ENCODE data around the gene MUSTN1.

Gene MUSTN1

GRCh38 chr3:52795298-52795900 is 39.4 kb downstream of the MUSTN1 start:
- Histone ChIP-seq H3K4me2 (ENCODE audit: low read depth, low read length, poor library complexity, severe bottlenecking) (no peak overlapping the region), H3K36me3 (ENCODE audit: insufficient read depth, low read length) (no peaks in the 10 kb centered on the region), H4K20me1 (ENCODE audit: insufficient read depth, low read length, poor library complexity, severe bottlenecking) (no peaks in the 10 kb centered on the region), H3F3A (ENCODE audit: low read depth) (no peaks in the 10 kb centered on the region), H2AFZ (ENCODE audit: low read length) (no peak overlapping the region), H3K9me3 (ENCODE audit: insufficient read depth, low read depth, low read length) (no peaks in the 10 kb centered on the region), H3K9me2 (replicated peaks; ENCODE audit: low read depth, low read length) (no peaks in the 10 kb centered on the region), H3K79me2 (ENCODE audit: insufficient read depth, low read length) (no peaks in the 10 kb centered on the region), H3K4me3 (ENCODE audit: low read length, poor library complexity, severe bottlenecking) (no peak overlapping the region), H3K4me1 (ENCODE audit: insufficient read depth, low read length, poor library complexity, severe bottlenecking) (no peaks in the 10 kb centered on the region), H3K27me3 (ENCODE audit: insufficient read depth, low read length, poor library complexity, severe bottlenecking) (no peaks in the 10 kb centered on the region), H3K9ac (ENCODE audit: low read depth, low read length, poor library complexity, severe bottlenecking) (no peak overlapping the region)
- TF ChIP-seq EZH2phosphoT487 (IDR thresholded peaks at IDR 0.05; ENCODE audit: borderline replicate concordance) (no peak), CTCF (conservative IDR thresholded peaks at IDR 0.05; ENCODE audit: low read length) (no peak)

- no peak within 1 kb of the TSS for H3K4me3 ChIP-seq (ENCODE audit: low read length, poor library complexity, severe bottlenecking)
- TF ChIP-seq CTCF (conservative IDR thresholded peaks at IDR 0.05; ENCODE audit: low read length) (no peak), EZH2phosphoT487 (IDR thresholded peaks at IDR 0.05; ENCODE audit: borderline replicate concordance) (no peak)
- H3K4me1 ChIP-seq (ENCODE audit: insufficient read depth, low read length, poor library complexity, severe bottlenecking): no peaks in the 10 kb centered on the region
- no peak within 1 kb of the TSS for H3K4me2 ChIP-seq (ENCODE audit: low read depth, low read length, poor library complexity, severe bottlenecking)
- no peaks in the 10 kb centered on the region for H3K9me2 ChIP-seq (replicated peaks; ENCODE audit: low read depth, low read length)
- no peaks in the 10 kb centered on the region for H3K27me3 ChIP-seq (ENCODE audit: insufficient read depth, low read length, poor library complexity, severe bottlenecking)
- no peaks in the 10 kb centered on the region for H3F3A ChIP-seq (ENCODE audit: low read depth)
- H3K36me3 ChIP-seq (ENCODE audit: insufficient read depth, low read length): no peaks in the 10 kb centered on the region
- H3K9ac ChIP-seq (ENCODE audit: low read depth, low read length, poor library complexity, severe bottlenecking): no peak within 1 kb of the TSS
- H3K9me3 ChIP-seq (ENCODE audit: insufficient read depth, low read depth, low read length): no peaks in the 10 kb centered on the region
- no peaks in the 10 kb centered on the region for H3K79me2 ChIP-seq (ENCODE audit: insufficient read depth, low read length)
- no peak within 1 kb of the TSS for H2AFZ ChIP-seq (ENCODE audit: low read length)
- no peaks in the 10 kb centered on the region for H4K20me1 ChIP-seq (ENCODE audit: insufficient read depth, low read length, poor library complexity, severe bottlenecking)
Observed at GRCh38 chr3:52794612-52795099, 40.2 kb downstream of the MUSTN1 start, which contains the start of gene ITIH3. TSS of gene ITIH3 (plus strand) at chr3:52794796. CDS start at chr3:52794804, 8 bp downstream.

GRCh38 chr3:52793702-52794611 is 40.9 kb downstream of the MUSTN1 start:
- Histone ChIP-seq H3K9me3 (ENCODE audit: insufficient read depth, low read depth, low read length) (no peaks in the 10 kb centered on the region), H3K36me3 (ENCODE audit: insufficient read depth, low read length) (no peaks in the 10 kb centered on the region), H3K4me1 (ENCODE audit: insufficient read depth, low read length, poor library complexity, severe bottlenecking) (no peaks in the 10 kb centered on the region), H3K9ac (ENCODE audit: low read depth, low read length, poor library complexity, severe bottlenecking) (no peak overlapping the region), H4K20me1 (ENCODE audit: insufficient read depth, low read length, poor library complexity, severe bottlenecking) (no peaks in the 10 kb centered on the region), H3K27me3 (ENCODE audit: insufficient read depth, low read length, poor library complexity, severe bottlenecking) (no peaks in the 10 kb centered on the region), H3K4me3 (ENCODE audit: low read length, poor library complexity, severe bottlenecking) (no peak overlapping the region), H3K4me2 (ENCODE audit: low read depth, low read length, poor library complexity, severe bottlenecking) (no peak overlapping the region), H2AFZ (ENCODE audit: low read length) (no peak overlapping the region), H3K9me2 (replicated peaks; ENCODE audit: low read depth, low read length) (no peaks in the 10 kb centered on the region), H3F3A (ENCODE audit: low read depth) (no peaks in the 10 kb centered on the region), H3K79me2 (ENCODE audit: insufficient read depth, low read length) (no peaks in the 10 kb centered on the region)
- TF ChIP-seq CTCF (conservative IDR thresholded peaks at IDR 0.05; ENCODE audit: low read length) (no peak), EZH2phosphoT487 (IDR thresholded peaks at IDR 0.05; ENCODE audit: borderline replicate concordance) (no peak)
